Stimulated activated CD4-positive, alpha-beta T cell treated with anti-CD3 and anti-CD28 coated beads, Interleukin-1b, Interleukin-23, amount 100 ng/mL, for 4 hours (primary cell): ENCODE measurements around the gene HMGXB4.

ENCODE experiments used
- DNase-seq, 2 donors: peaks; one replicate each; pipeline ENCODE4 v3.0.0-alpha.2; 2020; ENCODE audit warnings: low read depth in 2 of 2

HMGXB4 gene

GRCh38 chr22:35310556-35311550 lies 53.6 kb downstream of the HMGXB4 start:
- no peak for DNase-seq

GRCh38 chr22:35311551-35311999 lies 54.3 kb downstream of the HMGXB4 start:
- no peak for DNase-seq

- no peak for DNase-seq
Observed at GRCh38 chr22:35312198-35313059, 55.1 kb downstream of the HMGXB4 start.

- DNase-seq, result no peak
Observed at GRCh38 chr22:35313311-35314121, 56.2 kb downstream of the HMGXB4 start.

GRCh38 chr22:35314161-35314942 lies 57.1 kb downstream of the HMGXB4 start:
- DNase-seq, result no peak

GRCh38 chr22:35315141-35315854 lies 58.0 kb downstream of the HMGXB4 start:
- DNase-seq, result no peak

- no peak for DNase-seq
Observed at GRCh38 chr22:35315855-35316745, 58.8 kb downstream of the HMGXB4 start.

- DNase-seq, result no peak
Observed at GRCh38 chr22:35316751-35317150, 59.5 kb downstream of the HMGXB4 start.

GRCh38 chr22:35317680-35318290 lies 60.5 kb downstream of the HMGXB4 start:
- no peak for DNase-seq

- DNase-seq, result no peak
Observed at GRCh38 chr22:35318346-35319215, 61.3 kb downstream of the HMGXB4 start.

GRCh38 chr22:35319244-35319985 lies 62.1 kb downstream of the HMGXB4 start:
- no peak for DNase-seq

- DNase-seq, result no peak
Observed at GRCh38 chr22:35322126-35322525, 64.8 kb downstream of the HMGXB4 start.

GRCh38 chr22:35322893-35323292 lies 65.6 kb downstream of the HMGXB4 start:
- DNase-seq, result no peak

GRCh38 chr22:35323305-35323704 lies 66.0 kb downstream of the HMGXB4 start:
- DNase-seq, result no peak

- no peak for DNase-seq
Observed at GRCh38 chr22:35324067-35324466, 66.8 kb downstream of the HMGXB4 start.

- no peak for DNase-seq
Observed at GRCh38 chr22:35324762-35325161, 67.5 kb downstream of the HMGXB4 start.

- DNase-seq, result no peak
Observed at GRCh38 chr22:35325209-35325608, 67.9 kb downstream of the HMGXB4 start.
